Measurements from ENCODE around the gene SLC11A1. TPM values are rescaled to one million over a fixed set of nuclear protein-coding genes. Genes with fewer than 3 reads are reported as not detected.
A peak's percentile ranks its signal among the peaks of the same experiment; 100 is the strongest.

SLC11A1 gene
- total and polyA plus RNA-seq, 8 donors = 4.2 to 20.4 (median 8.9) TPM; not detected in 1

GRCh38 chr2:218389333-218390150 lies 7.5 kb downstream of the SLC11A1 start:
- Histone ChIP-seq H3K9me3 (no peaks in the 10 kb centered on the region), H3K4me3 (no peak overlapping the region), H3K27me3 (no peaks in the 10 kb centered on the region), H3K4me1 (peaks cover 0 to 34% (median 12%) of the 10 kb centered on the region in 4 donors), H3K36me3 (peaks cover 0 to 5% (median 0%) of the 10 kb centered on the region in 4 donors), H3K27ac (peak overlapping the region in 1 of 5 donors; percentile 0)
- 87 to 96% (median 92%) methylated on average over 14 to 17 of the region's 17 CpGs for WGBS, 5 donors
- intact Hi-C loops (cut with DNase I; ENCODE audit: low total_unique reads) = loop anchor here (10.0 kb wide), 1 partner anchor 85 kb away; no protein-coding TSS in a partner anchor
- TF ChIP-seq, protein P1, sequence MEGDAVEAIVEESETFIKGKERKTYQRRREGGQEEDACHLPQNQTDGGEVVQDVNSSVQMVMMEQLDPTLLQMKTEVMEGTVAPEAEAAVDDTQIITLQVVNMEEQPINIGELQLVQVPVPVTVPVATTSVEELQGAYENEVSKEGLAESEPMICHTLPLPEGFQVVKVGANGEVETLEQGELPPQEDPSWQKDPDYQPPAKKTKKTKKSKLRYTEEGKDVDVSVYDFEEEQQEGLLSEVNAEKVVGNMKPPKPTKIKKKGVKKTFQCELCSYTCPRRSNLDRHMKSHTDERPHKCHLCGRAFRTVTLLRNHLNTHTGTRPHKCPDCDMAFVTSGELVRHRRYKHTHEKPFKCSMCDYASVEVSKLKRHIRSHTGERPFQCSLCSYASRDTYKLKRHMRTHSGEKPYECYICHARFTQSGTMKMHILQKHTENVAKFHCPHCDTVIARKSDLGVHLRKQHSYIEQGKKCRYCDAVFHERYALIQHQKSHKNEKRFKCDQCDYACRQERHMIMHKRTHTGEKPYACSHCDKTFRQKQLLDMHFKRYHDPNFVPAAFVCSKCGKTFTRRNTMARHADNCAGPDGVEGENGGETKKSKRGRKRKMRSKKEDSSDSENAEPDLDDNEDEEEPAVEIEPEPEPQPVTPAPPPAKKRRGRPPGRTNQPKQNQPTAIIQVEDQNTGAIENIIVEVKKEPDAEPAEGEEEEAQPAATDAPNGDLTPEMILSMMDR (IDR thresholded peaks at IDR 0.05) = no peak
- TF ChIP-seq EP300 (IDR thresholded peaks at IDR 0.05) = no peak
- no peak for TF ChIP-seq POLR2AphosphoS5 (IDR thresholded peaks at IDR 0.05)
- TF ChIP-seq POLR2A (IDR thresholded peaks at IDR 0.05) = no peak
- DNase-seq = no peak

GRCh38 chr2:218391202-218391601 lies 9.1 kb downstream of the SLC11A1 start:
- H3K4me3 ChIP-seq = no peak overlapping the region
- H3K27ac ChIP-seq = no peak overlapping the region
- H3K9me3 ChIP-seq = no peaks in the 10 kb centered on the region
- peaks cover 0 to 48% (median 22%) of the 10 kb centered on the region in 4 donors for H3K4me1 ChIP-seq
- DNase-seq = no peak
- peaks cover 0 to 5% (median 0%) of the 10 kb centered on the region in 4 donors for H3K36me3 ChIP-seq
- no peak for TF ChIP-seq POLR2A (IDR thresholded peaks at IDR 0.05)
- no peak for TF ChIP-seq POLR2AphosphoS5 (IDR thresholded peaks at IDR 0.05)
- TF ChIP-seq EP300 (IDR thresholded peaks at IDR 0.05) = no peak
- TF ChIP-seq, protein P1 (IDR thresholded peaks at IDR 0.05) = no peak
- intact Hi-C loops (cut with DNase I; ENCODE audit: low total_unique reads) = loop anchor here (10.0 kb wide), 1 partner anchor 86 kb away; no protein-coding TSS in a partner anchor
- WGBS, 5 donors = 88 to 93% (median 91%) methylated on average over 21 to 23 of the region's 23 CpGs
- H3K27me3 ChIP-seq = no peaks in the 10 kb centered on the region

- Histone ChIP-seq H3K36me3 (peaks cover 0 to 5% (median 0%) of the 10 kb centered on the region in 4 donors), H3K27ac (no peak overlapping the region), H3K27me3 (no peaks in the 10 kb centered on the region), H3K9me3 (no peaks in the 10 kb centered on the region), H3K4me1 (peaks cover 10 to 45% (median 27%) of the 10 kb centered on the region in 4 donors), H3K4me3 (no peak overlapping the region)
- TF ChIP-seq POLR2A (IDR thresholded peaks at IDR 0.05) = no peak
- TF ChIP-seq EP300 (IDR thresholded peaks at IDR 0.05) = no peak
- TF ChIP-seq POLR2AphosphoS5 (IDR thresholded peaks at IDR 0.05) = no peak
- TF ChIP-seq, protein P1 (IDR thresholded peaks at IDR 0.05) = no peak
- intact Hi-C loops (cut with DNase I; ENCODE audit: low total_unique reads) = loop anchor here (10.0 kb wide), 1 partner anchor 88 kb away; no protein-coding TSS in a partner anchor
- 83 to 96% (median 89%) methylated on average over 5 of the region's 5 CpGs for WGBS, 5 donors
- no peak for DNase-seq
Observed at GRCh38 chr2:218392459-218392858, 10.4 kb downstream of the SLC11A1 start.

DNA sequence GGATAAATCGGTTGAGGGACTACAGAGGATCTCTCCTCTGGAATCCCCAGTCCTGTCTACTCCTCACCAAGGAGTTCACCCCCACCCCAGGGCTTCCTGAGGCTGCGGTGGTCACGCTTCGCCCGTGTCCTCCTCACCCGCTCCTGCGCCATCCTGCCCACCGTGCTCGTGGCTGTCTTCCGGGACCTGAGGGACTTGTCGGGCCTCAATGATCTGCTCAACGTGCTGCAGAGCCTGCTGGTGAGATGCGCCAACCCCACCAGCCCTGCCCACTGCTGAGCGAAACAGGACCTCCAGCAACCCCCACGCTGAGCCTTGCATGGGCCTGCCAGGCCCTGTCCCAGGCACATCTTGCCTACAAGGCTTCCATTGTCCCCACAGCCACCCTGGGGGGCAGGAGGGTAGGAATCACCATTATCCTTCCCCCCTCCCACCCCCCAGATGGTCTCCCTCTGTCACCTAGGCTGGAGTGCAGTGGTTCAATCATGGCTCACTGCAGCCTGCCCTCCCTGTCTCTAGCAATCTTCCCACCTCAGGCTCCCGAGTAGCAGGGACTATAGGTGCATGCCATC lies 10.9 kb downstream of the SLC11A1 start:
- intact Hi-C loops (cut with DNase I; ENCODE audit: low total_unique reads) = loop anchor here (10.0 kb wide), 1 partner anchor 88 kb away; no protein-coding TSS in a partner anchor
- H3K4me3 ChIP-seq = no peak overlapping the region
- H3K36me3 ChIP-seq = peaks cover 0 to 5% (median 0%) of the 10 kb centered on the region in 4 donors
- H3K27me3 ChIP-seq = no peaks in the 10 kb centered on the region
- H3K4me1 ChIP-seq = peaks cover 16 to 45% (median 30%) of the 10 kb centered on the region in 4 donors
- WGBS, 5 donors = 83 to 88% (median 86%) methylated on average over 12 to 16 of the region's 16 CpGs
- H3K27ac ChIP-seq = no peak overlapping the region
- TF ChIP-seq, protein P1 (IDR thresholded peaks at IDR 0.05) = no peak
- TF ChIP-seq EP300 (IDR thresholded peaks at IDR 0.05) = no peak
- no peak for TF ChIP-seq POLR2A (IDR thresholded peaks at IDR 0.05)
- TF ChIP-seq POLR2AphosphoS5 (IDR thresholded peaks at IDR 0.05) = no peak
- no peak for DNase-seq
- no peaks in the 10 kb centered on the region for H3K9me3 ChIP-seq

Measured in stomach (tissue), 9 donors.